ENCODE data around the gene GALNT13. TPM values are rescaled to one million over a fixed set of nuclear protein-coding genes. Genes with fewer than 3 reads are reported as not detected.

GALNT13 gene
- total RNA-seq, 2 experiments from 2014 or later, result not detected

DNA sequence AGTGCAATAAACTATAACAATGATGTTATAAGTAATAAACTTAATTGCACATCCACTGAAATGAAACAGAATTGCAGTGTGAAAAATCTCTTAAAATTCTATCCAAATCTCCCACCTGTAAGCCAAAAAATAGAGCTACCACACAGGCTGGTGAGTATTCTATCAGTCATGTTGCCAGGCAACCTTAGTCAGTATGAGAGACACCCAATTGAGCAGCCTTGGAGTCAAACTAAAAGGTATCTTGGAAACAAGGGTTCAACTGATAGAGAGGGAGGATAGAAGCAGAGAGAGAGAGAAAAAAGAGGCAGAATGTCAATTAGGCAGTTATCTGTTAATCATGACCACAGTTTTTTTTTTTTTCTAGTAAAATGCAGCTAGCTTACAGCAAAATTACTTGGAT lies 45.8 kb downstream of the GALNT13 start:
- POLR2A ChIA-PET, result no interaction called here
- CTCF ChIA-PET (ENCODE audit: unreplicated experiment), result interaction anchor here (0.5 kb wide), 1 partner anchor 10 kb away, joined by 3 read pairs; no protein-coding TSS in a partner anchor
- H3K79me2 ChIP-seq (ENCODE audit: insufficient read depth, low read depth, low read length), result no peaks in the 10 kb centered on the region
- no peak overlapping the region for H2AFZ ChIP-seq (ENCODE audit: low read length)
- no TSS peak for BruUV-seq (replicated peaks)
- H3K36me3 ChIP-seq (ENCODE audit: insufficient read depth, low read length), result no peaks in the 10 kb centered on the region
- H4K20me1 ChIP-seq (ENCODE audit: insufficient read depth, low read length), result no peaks in the 10 kb centered on the region
- no peak for DNase-seq (ENCODE audit: low spot score)
- H3K4me3 ChIP-seq (ENCODE audit: low read depth, low read length, poor library complexity, severe bottlenecking), result no peak overlapping the region
- TF ChIP-seq, protein P1, sequence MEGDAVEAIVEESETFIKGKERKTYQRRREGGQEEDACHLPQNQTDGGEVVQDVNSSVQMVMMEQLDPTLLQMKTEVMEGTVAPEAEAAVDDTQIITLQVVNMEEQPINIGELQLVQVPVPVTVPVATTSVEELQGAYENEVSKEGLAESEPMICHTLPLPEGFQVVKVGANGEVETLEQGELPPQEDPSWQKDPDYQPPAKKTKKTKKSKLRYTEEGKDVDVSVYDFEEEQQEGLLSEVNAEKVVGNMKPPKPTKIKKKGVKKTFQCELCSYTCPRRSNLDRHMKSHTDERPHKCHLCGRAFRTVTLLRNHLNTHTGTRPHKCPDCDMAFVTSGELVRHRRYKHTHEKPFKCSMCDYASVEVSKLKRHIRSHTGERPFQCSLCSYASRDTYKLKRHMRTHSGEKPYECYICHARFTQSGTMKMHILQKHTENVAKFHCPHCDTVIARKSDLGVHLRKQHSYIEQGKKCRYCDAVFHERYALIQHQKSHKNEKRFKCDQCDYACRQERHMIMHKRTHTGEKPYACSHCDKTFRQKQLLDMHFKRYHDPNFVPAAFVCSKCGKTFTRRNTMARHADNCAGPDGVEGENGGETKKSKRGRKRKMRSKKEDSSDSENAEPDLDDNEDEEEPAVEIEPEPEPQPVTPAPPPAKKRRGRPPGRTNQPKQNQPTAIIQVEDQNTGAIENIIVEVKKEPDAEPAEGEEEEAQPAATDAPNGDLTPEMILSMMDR (conservative IDR thresholded peaks at IDR 0.05; ENCODE audit: low read length), result no peak
- no peak for TF ChIP-seq EZH2phosphoT487 (IDR thresholded peaks at IDR 0.05; ENCODE audit: borderline replicate concordance, low read depth, low read length)
- no peaks in the 10 kb centered on the region for H3K4me1 ChIP-seq (ENCODE audit: insufficient read depth, low read length, poor library complexity, severe bottlenecking)
- no peak overlapping the region for H3K4me2 ChIP-seq (ENCODE audit: low read length)
- H3K27ac ChIP-seq (ENCODE audit: low read depth, low read length, poor library complexity, severe bottlenecking), result no peak overlapping the region
- H3K9me3 ChIP-seq (ENCODE audit: low read length), result no peaks in the 10 kb centered on the region
- H3K9me2 ChIP-seq (ENCODE audit: insufficient read depth, low read length), result no peaks in the 10 kb centered on the region
- intact Hi-C loops (cut with micrococcal nuclease; ENCODE audit: unreplicated experiment), result no loop called here

DNA sequence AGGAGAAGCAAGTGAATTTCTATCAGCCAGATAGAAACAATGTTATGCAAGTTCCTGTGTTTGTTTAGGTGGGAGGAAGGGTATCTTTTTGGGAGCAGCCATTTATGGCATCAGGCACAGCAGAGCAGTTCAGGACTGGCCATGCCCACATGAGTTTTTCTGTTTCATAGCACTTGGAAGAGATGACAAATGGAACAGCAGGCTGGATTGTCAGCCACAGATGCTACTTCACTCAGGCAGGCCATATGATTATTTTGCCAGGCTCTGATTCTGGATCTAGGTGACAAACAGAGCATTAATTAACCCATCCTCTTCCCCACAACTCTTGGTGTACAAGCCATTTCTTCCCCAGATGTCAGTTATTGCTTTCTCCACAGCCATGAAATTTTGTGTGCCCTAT lies 63.8 kb downstream of the GALNT13 start:
- POLR2A ChIA-PET, result no interaction called here
- no peaks in the 10 kb centered on the region for H3K79me2 ChIP-seq (ENCODE audit: insufficient read depth, low read depth, low read length)
- no peaks in the 10 kb centered on the region for H3K9me2 ChIP-seq (ENCODE audit: insufficient read depth, low read length)
- no TSS peak for BruUV-seq (replicated peaks)
- no peak for TF ChIP-seq EZH2phosphoT487 (IDR thresholded peaks at IDR 0.05; ENCODE audit: borderline replicate concordance, low read depth, low read length)
- TF ChIP-seq, protein P1 (conservative IDR thresholded peaks at IDR 0.05; ENCODE audit: low read length), result no peak
- no peaks in the 10 kb centered on the region for H3K9me3 ChIP-seq (ENCODE audit: low read length)
- no peak for DNase-seq (ENCODE audit: low spot score)
- no peak overlapping the region for H3K4me3 ChIP-seq (ENCODE audit: low read depth, low read length, poor library complexity, severe bottlenecking)
- H4K20me1 ChIP-seq (ENCODE audit: insufficient read depth, low read length), result no peaks in the 10 kb centered on the region
- H2AFZ ChIP-seq (ENCODE audit: low read length), result no peak overlapping the region
- no peak overlapping the region for H3K27ac ChIP-seq (ENCODE audit: low read depth, low read length, poor library complexity, severe bottlenecking)
- CTCF ChIA-PET (ENCODE audit: unreplicated experiment), result no interaction called here
- intact Hi-C loops (cut with micrococcal nuclease; ENCODE audit: unreplicated experiment), result no loop called here
- no peak overlapping the region for H3K4me2 ChIP-seq (ENCODE audit: low read length)
- H3K4me1 ChIP-seq (ENCODE audit: insufficient read depth, low read length, poor library complexity, severe bottlenecking), result no peaks in the 10 kb centered on the region
- H3K36me3 ChIP-seq (ENCODE audit: insufficient read depth, low read length), result no peaks in the 10 kb centered on the region

DNA sequence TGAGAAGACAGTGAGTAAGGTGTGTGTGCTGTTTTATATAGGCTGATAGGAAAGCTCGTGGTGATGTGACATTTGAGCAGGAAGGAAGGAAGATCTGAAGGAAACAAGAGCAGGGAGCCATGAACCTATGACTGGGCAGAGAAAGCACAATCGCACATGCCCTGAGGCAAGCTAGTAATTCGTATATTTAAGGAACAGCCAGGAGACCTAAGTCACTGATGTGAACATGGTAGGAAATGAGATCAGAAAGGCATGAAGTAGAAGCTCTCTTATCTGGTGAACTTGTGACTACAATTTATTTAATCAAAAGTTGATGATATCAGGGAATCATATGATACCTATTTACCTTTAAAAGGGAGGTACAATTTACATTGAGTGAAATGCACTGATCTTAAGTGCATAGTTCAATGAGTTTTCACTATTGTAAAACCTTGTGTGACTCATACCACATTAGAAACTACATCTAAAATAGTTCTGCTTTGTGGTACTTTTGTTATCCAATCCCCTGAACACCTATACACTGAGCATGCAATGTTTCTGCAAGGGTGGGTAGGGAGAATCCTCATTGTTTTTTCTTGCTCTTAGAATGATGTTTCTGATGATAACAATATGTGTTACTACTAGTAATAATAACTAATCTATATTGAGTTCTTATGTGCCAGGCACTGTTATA lies 67.5 kb downstream of the GALNT13 start:
- Histone ChIP-seq H4K20me1 (ENCODE audit: insufficient read depth, low read length) (no peaks in the 10 kb centered on the region), H2AFZ (ENCODE audit: low read length) (no peak overlapping the region), H3K79me2 (ENCODE audit: insufficient read depth, low read depth, low read length) (no peaks in the 10 kb centered on the region), H3K4me1 (ENCODE audit: insufficient read depth, low read length, poor library complexity, severe bottlenecking) (no peaks in the 10 kb centered on the region), H3K4me2 (ENCODE audit: low read length) (no peak overlapping the region), H3K4me3 (ENCODE audit: low read depth, low read length, poor library complexity, severe bottlenecking) (no peak overlapping the region), H3K9me3 (ENCODE audit: low read length) (no peaks in the 10 kb centered on the region), H3K9me2 (ENCODE audit: insufficient read depth, low read length) (no peaks in the 10 kb centered on the region), H3K36me3 (ENCODE audit: insufficient read depth, low read length) (no peaks in the 10 kb centered on the region), H3K27ac (ENCODE audit: low read depth, low read length, poor library complexity, severe bottlenecking) (no peak overlapping the region)
- BruUV-seq (replicated peaks), result no TSS peak
- CTCF ChIA-PET (ENCODE audit: unreplicated experiment), result no interaction called here
- intact Hi-C loops (cut with micrococcal nuclease; ENCODE audit: unreplicated experiment), result no loop called here
- no peak for TF ChIP-seq EZH2phosphoT487 (IDR thresholded peaks at IDR 0.05; ENCODE audit: borderline replicate concordance, low read depth, low read length)
- TF ChIP-seq, protein P1 (conservative IDR thresholded peaks at IDR 0.05; ENCODE audit: low read length), result no peak
- POLR2A ChIA-PET, result no interaction called here
- DNase-seq (ENCODE audit: low spot score), result no peak

Measured in OCI-LY7 (cell line).